ENCODE data around the gene SLC44A5. TPM values are rescaled to one million over a fixed set of nuclear protein-coding genes. Genes with fewer than 3 reads are reported as not detected.

Gene SLC44A5
- total and polyA plus RNA-seq, 4 donors, result 0.13 to 1.1 (median 0.22) TPM

- no peaks in the 10 kb centered on the region for H3K9me3 ChIP-seq (ENCODE audit: control insufficient read depth in 4 of 4, low read length in 3 of 4)
- DNase-seq (ENCODE audit: low spot score), result no peak
- no peaks in the 10 kb centered on the region for H3K4me1 ChIP-seq (ENCODE audit: control insufficient read depth in 4 of 4, insufficient read depth in 4 of 4, low read length in 3 of 4)
- 93% methylated on average over 2 of the region's 2 CpGs for WGBS
- no peak overlapping the region for H3K4me3 ChIP-seq (ENCODE audit: low read depth in 1 of 3, low read length in 3 of 3)
- no peak overlapping the region for H3K27ac ChIP-seq (ENCODE audit: low read depth in 1 of 2, low read length in 2 of 2)
- H3K36me3 ChIP-seq (ENCODE audit: control insufficient read depth in 4 of 4, insufficient read depth in 3 of 4, low read depth in 1 of 4, low read length in 3 of 4), result no peaks in the 10 kb centered on the region
- TF ChIP-seq FOXA1 (IDR thresholded peaks at IDR 0.05) (no peak), ZBTB33 (IDR thresholded peaks at IDR 0.05) (no peak), RAD21 (IDR thresholded peaks at IDR 0.05) (no peak), MAX (IDR thresholded peaks at IDR 0.05) (no peak), ATF3 (IDR thresholded peaks at IDR 0.05) (no peak), NR2F2 (IDR thresholded peaks at IDR 0.05) (no peak), HNF4G (IDR thresholded peaks at IDR 0.05) (no peak), RXRA (IDR thresholded peaks at IDR 0.05) (no peak), TAF1 (conservative IDR thresholded peaks at IDR 0.05) (no peak), JUND (IDR thresholded peaks at IDR 0.05) (no peak), GABPA (IDR thresholded peaks at IDR 0.05 in 1 of 2, conservative IDR thresholded peaks at IDR 0.05 in 1 of 2) (no peak), CTCF (IDR thresholded peaks at IDR 0.05; ENCODE audit: low read depth, low read length, missing input control) (no peak)
- H3K27me3 ChIP-seq (ENCODE audit: control insufficient read depth in 4 of 4, insufficient read depth in 4 of 4, low read length in 3 of 4), result peaks cover 0 to 3% (median 0%) of the 10 kb centered on the region in 4 donors
- H3K9ac ChIP-seq (ENCODE audit: low read depth in 1 of 2, low read length in 2 of 2), result no peak overlapping the region
Measured at GRCh38 chr1:75312620-75313019, 298.3 kb downstream of the SLC44A5 start.

GRCh38 chr1:75310067-75310466, 300.8 kb downstream of the SLC44A5 start:
- Histone ChIP-seq H3K4me1 (ENCODE audit: control insufficient read depth in 4 of 4, insufficient read depth in 4 of 4, low read length in 3 of 4) (no peaks in the 10 kb centered on the region), H3K4me3 (ENCODE audit: low read depth in 1 of 3, low read length in 3 of 3) (no peak overlapping the region), H3K9me3 (ENCODE audit: control insufficient read depth in 4 of 4, low read length in 3 of 4) (no peaks in the 10 kb centered on the region), H3K27me3 (ENCODE audit: control insufficient read depth in 4 of 4, insufficient read depth in 4 of 4, low read length in 3 of 4) (peaks cover 0 to 6% (median 0%) of the 10 kb centered on the region in 4 donors), H3K9ac (ENCODE audit: low read depth in 1 of 2, low read length in 2 of 2) (no peak overlapping the region), H3K36me3 (ENCODE audit: control insufficient read depth in 4 of 4, insufficient read depth in 3 of 4, low read depth in 1 of 4, low read length in 3 of 4) (no peaks in the 10 kb centered on the region), H3K27ac (ENCODE audit: low read depth in 1 of 2, low read length in 2 of 2) (no peak overlapping the region)
- TF ChIP-seq SP1 (IDR thresholded peaks at IDR 0.05), result no peak
- TF ChIP-seq HNF4G (IDR thresholded peaks at IDR 0.05), result no peak
- TF ChIP-seq ATF3 (IDR thresholded peaks at IDR 0.05), result no peak
- no peak for TF ChIP-seq FOXA1 (IDR thresholded peaks at IDR 0.05)
- TF ChIP-seq GABPA (IDR thresholded peaks at IDR 0.05 in 1 of 2, conservative IDR thresholded peaks at IDR 0.05 in 1 of 2), result no peak
- TF ChIP-seq FOXA2 (IDR thresholded peaks at IDR 0.05), result no peak
- TF ChIP-seq NR2F2 (IDR thresholded peaks at IDR 0.05), result no peak
- no peak for TF ChIP-seq RXRA (IDR thresholded peaks at IDR 0.05)
- no peak for TF ChIP-seq RAD21 (IDR thresholded peaks at IDR 0.05)
- TF ChIP-seq MAX (IDR thresholded peaks at IDR 0.05), result no peak
- TF ChIP-seq REST (IDR thresholded peaks at IDR 0.05), result no peak
- TF ChIP-seq ZBTB33 (IDR thresholded peaks at IDR 0.05), result no peak
- no peak for TF ChIP-seq HNF4A (conservative IDR thresholded peaks at IDR 0.05)
- TF ChIP-seq JUND (IDR thresholded peaks at IDR 0.05), result no peak
- TF ChIP-seq TAF1 (conservative IDR thresholded peaks at IDR 0.05), result no peak
- no peak for TF ChIP-seq CTCF (IDR thresholded peaks at IDR 0.05; ENCODE audit: low read depth, low read length, missing input control)
- TF ChIP-seq EGR1 (IDR thresholded peaks at IDR 0.05; ENCODE audit: low read depth in 2 of 2), result no peak
- TF ChIP-seq YY1 (IDR thresholded peaks at IDR 0.05), result no peak
- DNase-seq (ENCODE audit: low spot score), result no peak
